ENCODE results near the gene WASL.

DNA sequence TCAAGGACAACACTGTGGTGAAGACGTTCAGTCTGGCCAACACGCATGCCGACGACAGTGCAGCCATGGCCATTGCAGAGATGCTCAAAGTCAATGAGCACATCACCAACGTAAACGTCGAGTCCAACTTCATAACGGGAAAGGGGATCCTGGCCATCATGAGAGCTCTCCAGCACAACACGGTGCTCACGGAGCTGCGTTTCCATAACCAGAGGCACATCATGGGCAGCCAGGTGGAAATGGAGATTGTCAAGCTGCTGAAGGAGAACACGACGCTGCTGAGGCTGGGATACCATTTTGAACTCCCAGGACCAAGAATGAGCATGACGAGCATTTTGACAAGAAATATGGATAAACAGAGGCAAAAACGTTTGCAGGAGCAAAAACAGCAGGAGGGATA is 86.5 kb downstream of the WASL start:
- TF ChIP-seq POLR2A (IDR thresholded peaks at IDR 0.05; ENCODE audit: low read depth, low read length) (no peak), TAF1 (IDR thresholded peaks at IDR 0.05; ENCODE audit: borderline replicate concordance, low read depth, low read length) (no peak), POLR2AphosphoS5 (IDR thresholded peaks at IDR 0.05; ENCODE audit: low read depth, low read length) (no peak)

Data from GM12892 (cell line).